PC-9 (cell line): ENCODE measurements around the gene CNPY2. TPM values are rescaled to one million over a fixed set of nuclear protein-coding genes. Genes with fewer than 3 reads are reported as not detected.

ENCODE experiments used
- BruUV-seq: library from RNA; stranded (reverse); fragments of 400-500 nt; replicated peaks from 2 replicates; lab custom pipeline; 2021; lab: Mats Ljungman, UMichigan
- CTCF ChIA-PET: fragments of 300-600 bp; sonication (Branson Sonifier 250); formaldehyde crosslinking; loops from one replicate; lab custom pipeline; 2022; ENCODE audit warnings: antibody characterized with exemption; lab: Charles Lee
- POLR2A ChIA-PET: fragments of 300-600 bp; sonication (Branson Sonifier 250); formaldehyde crosslinking; loops from one replicate; lab custom pipeline; 2022; ENCODE audit warnings: antibody characterized with exemption; ENCODE audit not compliant: unreplicated experiment; lab: Charles Lee
- DNase-seq, 2 experiments: peaks; one replicate each; pipeline versions ENCODE4 v3.0.0 to v3.0.0-alpha.2; 2015 to 2022; ENCODE audit warnings: mixed read lengths in 1 of 2
- H2AFZ ChIP-seq: fragments of 200-600 bp; sonication (generic); 2 replicates; pipeline ENCODE4 v1.8.1; 2017; ENCODE audit warnings: antibody characterized with exemption
- H3F3A ChIP-seq: fragments of 200-600 bp; sonication (generic); 2 replicates; pipeline ENCODE4 v1.8.1; 2017; ENCODE audit warnings: antibody characterized with exemption, mild to moderate bottlenecking, low read depth; ENCODE audit not compliant: insufficient read depth
- H3K27ac ChIP-seq: fragments of 200-600 bp; sonication (generic); 2 replicates; pipeline ENCODE4 v1.6.1; 2016; ENCODE audit warnings: mixed run types
- H3K27me3 ChIP-seq: fragments of 200-600 bp; sonication (generic); 2 replicates; pipeline ENCODE4 v1.6.1; 2016; ENCODE audit warnings: low read depth, mixed run types; ENCODE audit not compliant: insufficient read depth
- H3K36me3 ChIP-seq: fragments of 200-600 bp; sonication (generic); 2 replicates; pipeline ENCODE4 v1.6.1; 2016; ENCODE audit warnings: low read depth, mixed run types
- H3K4me1 ChIP-seq: fragments of 200-600 bp; sonication (generic); replicated peaks from 2 replicates; pipeline ENCODE4 v1.6.1; 2016; ENCODE audit warnings: mixed run types; ENCODE audit not compliant: insufficient read depth
- H3K4me2 ChIP-seq: fragments of 200-600 bp; sonication (generic); 2 replicates; pipeline ENCODE4 v1.6.1; 2017; ENCODE audit warnings: mixed run types
- H3K4me3 ChIP-seq: fragments of 200-600 bp; sonication (generic); 2 replicates; pipeline ENCODE4 v1.6.1; 2016; ENCODE audit warnings: mixed run types
- H3K79me2 ChIP-seq: fragments of 200-600 bp; sonication (generic); 2 replicates; pipeline ENCODE4 v1.6.1; 2017; ENCODE audit warnings: low read depth, mixed run types
- H3K9me2 ChIP-seq: fragments of 200-600 bp; sonication (generic); 2 replicates; pipeline ENCODE4 v1.8.1; 2017; ENCODE audit warnings: mild to moderate bottlenecking; ENCODE audit not compliant: insufficient read depth
- H3K9me3 ChIP-seq: fragments of 200-600 bp; sonication (generic); 2 replicates; pipeline ENCODE4 v1.8.1; 2016; ENCODE audit warnings: low read depth; ENCODE audit not compliant: insufficient read depth
- H4K20me1 ChIP-seq: fragments of 200-600 bp; sonication (generic); 2 replicates; pipeline ENCODE4 v1.8.1; 2017; ENCODE audit not compliant: insufficient read depth
- CTCF ChIP-seq: fragments of 200-600 bp; sonication (generic); conservative IDR thresholded peaks from 2 replicates; pipeline ENCODE4 v1.6.1; 2017; ENCODE audit warnings: mixed run types, antibody characterized with exemption, mild to moderate bottlenecking, moderate library complexity
- EZH2 ChIP-seq: fragments of 200-600 bp; sonication (generic); IDR thresholded peaks from 2 replicates; pipeline ENCODE4 v1.8.0; 2017; ENCODE audit warnings: antibody characterized with exemption, low read depth
- intact Hi-C: fragments of 100-400 bp; cut with micrococcal nuclease; formaldehyde crosslinking; loops from one replicate; pipeline ENCODE4 v1.10.0; 2022; ENCODE audit not compliant: unreplicated experiment
- total RNA-seq: library from RNA; stranded (reverse); gene quantifications from 2 replicates; pipeline ENCODE4 v1.2.3, GENCODE V29; 2021

CNPY2 gene
- total RNA-seq, 1 experiment from 2014 or later = 82.1 TPM

- H3K4me3 ChIP-seq = peak within 1 kb of the TSS; percentile 88
- H3K4me1 ChIP-seq = peaks cover 33% of the 10 kb centered on the region
- intact Hi-C loops = loop anchor here (1.0 to 2.0 kb wide), 4 partner anchors 9 to 181 kb away; no protein-coding TSS in a partner anchor
- BruUV-seq = no TSS peak
- H3F3A ChIP-seq = peaks cover 24% of the 10 kb centered on the region; the same call in 1 of the 2 replicates
- no peak for TF ChIP-seq CTCF
- no peak for TF ChIP-seq EZH2
- DNase-seq = peak; percentile 93 to 97
- H3K27me3 ChIP-seq = no peaks in the 10 kb centered on the region
- H2AFZ ChIP-seq = peak within 1 kb of the TSS; percentile 84
- peaks cover 51% of the 10 kb centered on the region for H3K79me2 ChIP-seq
- peak within 1 kb of the TSS; percentile 97 for H3K4me2 ChIP-seq
- ChIA-PET CTCF (interaction anchor here (0.6 kb wide), 2 partner anchors 55 to 58 kb away, joined by 3 to 5 read pairs; no protein-coding TSS in a partner anchor), POLR2A (no interaction called here)
- peak within 1 kb of the TSS; percentile 31 for H3K27ac ChIP-seq
- no peaks in the 10 kb centered on the region for H3K9me2 ChIP-seq
- H4K20me1 ChIP-seq = no peaks in the 10 kb centered on the region
- no peaks in the 10 kb centered on the region for H3K9me3 ChIP-seq
- H3K36me3 ChIP-seq = 0 out of 2 replicates have a peak, but pooled peaks cover 8% of the 10 kb centered on the region
These were observed 15.7 kb downstream of the CNPY2 start, which contains the start of gene CS for GRCh38 chr12:56299853-56300643. TSS of gene CS (minus strand) at chr12:56300330. CDS start at chr12:56300201, 129 bp downstream.

GRCh38 chr12:56299308-56299852 lies 16.4 kb downstream of the CNPY2 start:
- BruUV-seq = no TSS peak
- Histone ChIP-seq H3K27ac (peak overlapping the region; percentile 31; the same call in 1 of the 2 replicates), H3K4me3 (peak overlapping the region; percentile 88), H3K4me2 (peak overlapping the region; percentile 91), H3K9me3 (no peaks in the 10 kb centered on the region), H3K36me3 (0 out of 2 replicates have a peak, but pooled peaks cover 11% of the 10 kb centered on the region), H3K9me2 (no peaks in the 10 kb centered on the region), H3K4me1 (peaks cover 33% of the 10 kb centered on the region), H3K79me2 (peaks cover 57% of the 10 kb centered on the region), H2AFZ (peak overlapping the region; percentile 84), H3F3A (peaks cover 24% of the 10 kb centered on the region; the same call in 1 of the 2 replicates), H4K20me1 (no peaks in the 10 kb centered on the region), H3K27me3 (no peaks in the 10 kb centered on the region)
- intact Hi-C loops = no loop called here
- TF ChIP-seq EZH2 (no peak), CTCF (no peak)
- ChIA-PET CTCF (interaction anchor here (0.6 kb wide), 1 partner anchor 222 kb away, joined by 3 read pairs; the partner anchor contains the start of gene RBMS2), POLR2A (interaction anchor here (0.7 to 0.9 kb wide), 2 partner anchors 8 to 61 kb away, joined by 3 to 4 read pairs; partner anchors contain the start of gene STAT2)
- no peak for DNase-seq

- Histone ChIP-seq H3K4me1 (peaks cover 33% of the 10 kb centered on the region), H3K36me3 (0 out of 2 replicates have a peak, but pooled peaks cover 11% of the 10 kb centered on the region), H3K4me2 (peak overlapping the region; percentile 91), H3K4me3 (peak overlapping the region; percentile 88), H4K20me1 (no peaks in the 10 kb centered on the region; the same call in 1 of the 2 replicates), H3F3A (peaks cover 28% of the 10 kb centered on the region), H3K79me2 (peaks cover 63% of the 10 kb centered on the region), H3K9me2 (no peaks in the 10 kb centered on the region), H3K27ac (no peak overlapping the region), H3K9me3 (no peaks in the 10 kb centered on the region), H3K27me3 (no peaks in the 10 kb centered on the region), H2AFZ (no peak overlapping the region)
- TSS peak; percentile 32 for BruUV-seq
- DNase-seq = no peak
- intact Hi-C loops = no loop called here
- ChIA-PET POLR2A (interaction anchor here (0.7 to 0.9 kb wide), 2 partner anchors 7 to 61 kb away, joined by 3 to 4 read pairs; partner anchors contain the start of gene STAT2), CTCF (interaction anchor here (0.6 kb wide), 1 partner anchor 223 kb away, joined by 3 read pairs; the partner anchor contains the start of gene RBMS2)
- TF ChIP-seq EZH2 = no peak
- no peak for TF ChIP-seq CTCF
These were observed 17.0 kb downstream of the CNPY2 start for GRCh38 chr12:56298828-56299227.
